ENCODE data around the gene SUCO. TPM values are rescaled to one million over a fixed set of nuclear protein-coding genes. Genes with fewer than 3 reads are reported as not detected.

SUCO gene
- total and polyA plus RNA-seq, 2 donors (not counting 1 experiment from before 2014, with no cell fraction given): 5.5 to 59.7 TPM

GRCh38 chr1:172622541-172622940, 89.6 kb downstream of the SUCO start:
- intact Hi-C loops (cut with micrococcal nuclease): no loop called here
- peaks cover 3 to 14% (median 5%) of the 10 kb centered on the region in 3 donors for H3K9me3 ChIP-seq (ENCODE audit: control extremely low read depth in 1 of 3, control insufficient read depth in 2 of 3, insufficient read depth in 1 of 3, low read length in 2 of 3)
- DNase-seq (no peak), ATAC-seq (ENCODE audit: low read depth) (no peak)
- peaks cover 0 to 2% (median 0%) of the 10 kb centered on the region in 4 experiments for H3K27me3 ChIP-seq (replicated peaks in 1 of 4; ENCODE audit: control extremely low read depth in 1 of 4, control insufficient read depth in 3 of 4, insufficient read depth in 4 of 4, low read length in 3 of 4)
- POLR2A ChIA-PET: no interaction called here
- H3K36me3 ChIP-seq (replicated peaks in 1 of 2; ENCODE audit: control extremely low read depth in 1 of 2, control insufficient read depth in 1 of 2, extremely low read depth in 1 of 2, insufficient read depth in 2 of 2, low read length in 1 of 2): no peaks in the 10 kb centered on the region
- H3K9me3 Mint-ChIP-seq (ENCODE audit: insufficient read depth): peaks cover 5% of the 10 kb centered on the region
- H3K4me1 Mint-ChIP-seq: no peaks in the 10 kb centered on the region
- H2AFZ ChIP-seq (ENCODE audit: insufficient read depth, low read depth, low read length, poor library complexity, severe bottlenecking): no peak overlapping the region
- no peak overlapping the region for H3K4me3 ChIP-seq (ENCODE audit: control extremely low read depth in 1 of 5, extremely low read depth in 1 of 5, insufficient read depth in 1 of 5, low read depth in 2 of 5, low read length in 4 of 5)
- H3K27ac Mint-ChIP-seq: no peak overlapping the region
- no peak overlapping the region for H3K27ac ChIP-seq (ENCODE audit: low read length in 2 of 2)
- H3K4me1 ChIP-seq (ENCODE audit: control insufficient read depth in 2 of 2, insufficient read depth in 2 of 2, low read length in 2 of 2): no peaks in the 10 kb centered on the region
- no peak overlapping the region for H3K4me2 ChIP-seq (replicated peaks; ENCODE audit: low read depth, low read length, poor library complexity, severe bottlenecking)
- no peak overlapping the region for H3K4me3 Mint-ChIP-seq
- no peaks in the 10 kb centered on the region for H3K27me3 Mint-ChIP-seq
- CTCF ChIA-PET: no interaction called here
- no peaks in the 10 kb centered on the region for H3K79me2 ChIP-seq (ENCODE audit: control insufficient read depth, insufficient read depth, low read length)
- H3K9ac ChIP-seq (ENCODE audit: low read length): no peak overlapping the region
- H4K20me1 ChIP-seq (ENCODE audit: control insufficient read depth, insufficient read depth, low read length, poor library complexity, severe bottlenecking): no peaks in the 10 kb centered on the region
- no peak for TF ChIP-seq EZH2 (IDR thresholded peaks at IDR 0.05; ENCODE audit: borderline replicate concordance, insufficient read depth, low read depth, low read length, poor library complexity, severe bottlenecking)
- TF ChIP-seq, protein P1, sequence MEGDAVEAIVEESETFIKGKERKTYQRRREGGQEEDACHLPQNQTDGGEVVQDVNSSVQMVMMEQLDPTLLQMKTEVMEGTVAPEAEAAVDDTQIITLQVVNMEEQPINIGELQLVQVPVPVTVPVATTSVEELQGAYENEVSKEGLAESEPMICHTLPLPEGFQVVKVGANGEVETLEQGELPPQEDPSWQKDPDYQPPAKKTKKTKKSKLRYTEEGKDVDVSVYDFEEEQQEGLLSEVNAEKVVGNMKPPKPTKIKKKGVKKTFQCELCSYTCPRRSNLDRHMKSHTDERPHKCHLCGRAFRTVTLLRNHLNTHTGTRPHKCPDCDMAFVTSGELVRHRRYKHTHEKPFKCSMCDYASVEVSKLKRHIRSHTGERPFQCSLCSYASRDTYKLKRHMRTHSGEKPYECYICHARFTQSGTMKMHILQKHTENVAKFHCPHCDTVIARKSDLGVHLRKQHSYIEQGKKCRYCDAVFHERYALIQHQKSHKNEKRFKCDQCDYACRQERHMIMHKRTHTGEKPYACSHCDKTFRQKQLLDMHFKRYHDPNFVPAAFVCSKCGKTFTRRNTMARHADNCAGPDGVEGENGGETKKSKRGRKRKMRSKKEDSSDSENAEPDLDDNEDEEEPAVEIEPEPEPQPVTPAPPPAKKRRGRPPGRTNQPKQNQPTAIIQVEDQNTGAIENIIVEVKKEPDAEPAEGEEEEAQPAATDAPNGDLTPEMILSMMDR (IDR thresholded peaks at IDR 0.05): no peak
- WGBS (ENCODE audit: insufficient coverage): 93% methylated on average over 2 of the region's 3 CpGs

DNA sequence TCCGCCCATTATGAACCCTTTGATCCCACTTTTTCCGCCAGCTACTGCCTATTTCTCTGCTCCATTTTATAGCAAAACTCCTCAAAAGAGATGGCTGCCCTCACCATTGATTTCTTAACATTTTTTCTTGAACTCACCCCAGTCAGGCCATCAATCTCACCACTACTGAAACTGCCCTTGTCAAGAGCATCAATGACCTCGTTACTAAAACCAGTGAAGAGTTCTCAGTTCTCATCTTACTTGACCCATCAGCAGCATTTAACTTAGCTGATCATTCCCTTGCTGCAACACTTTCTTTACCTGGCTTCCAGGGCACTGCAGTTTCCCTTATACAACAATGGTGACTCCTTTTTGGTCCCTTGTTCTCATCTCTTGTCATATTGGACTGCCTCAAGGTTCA, 90.8 kb downstream of the SUCO start:
- Histone ChIP-seq H2AFZ (ENCODE audit: insufficient read depth, low read depth, low read length, poor library complexity, severe bottlenecking) (no peak overlapping the region), H3K9ac (ENCODE audit: low read length) (no peak overlapping the region), H3K79me2 (ENCODE audit: control insufficient read depth, insufficient read depth, low read length) (no peaks in the 10 kb centered on the region), H3K9me3 (ENCODE audit: control extremely low read depth in 1 of 3, control insufficient read depth in 2 of 3, insufficient read depth in 1 of 3, low read length in 2 of 3) (peaks cover 1 to 14% (median 5%) of the 10 kb centered on the region in 3 donors), H3K36me3 (replicated peaks in 1 of 2; ENCODE audit: control extremely low read depth in 1 of 2, control insufficient read depth in 1 of 2, extremely low read depth in 1 of 2, insufficient read depth in 2 of 2, low read length in 1 of 2) (no peaks in the 10 kb centered on the region), H3K27ac (ENCODE audit: low read length in 2 of 2) (no peak overlapping the region), H3K4me3 (ENCODE audit: control extremely low read depth in 1 of 5, extremely low read depth in 1 of 5, insufficient read depth in 1 of 5, low read depth in 2 of 5, low read length in 4 of 5) (no peak overlapping the region), H3K4me2 (replicated peaks; ENCODE audit: low read depth, low read length, poor library complexity, severe bottlenecking) (no peak overlapping the region), H3K27me3 (replicated peaks in 1 of 4; ENCODE audit: control extremely low read depth in 1 of 4, control insufficient read depth in 3 of 4, insufficient read depth in 4 of 4, low read length in 3 of 4) (peaks cover 0 to 2% (median 0%) of the 10 kb centered on the region in 4 experiments), H3K4me1 (ENCODE audit: control insufficient read depth in 2 of 2, insufficient read depth in 2 of 2, low read length in 2 of 2) (no peaks in the 10 kb centered on the region), H4K20me1 (ENCODE audit: control insufficient read depth, insufficient read depth, low read length, poor library complexity, severe bottlenecking) (no peaks in the 10 kb centered on the region)
- Mint-ChIP-seq H3K9me3 (ENCODE audit: insufficient read depth) (peaks cover 5% of the 10 kb centered on the region), H3K27me3 (no peaks in the 10 kb centered on the region), H3K27ac (no peak overlapping the region), H3K4me3 (no peak overlapping the region), H3K4me1 (no peaks in the 10 kb centered on the region)
- ATAC-seq (ENCODE audit: low read depth) (no peak), DNase-seq (no peak)
- TF ChIP-seq EZH2 (IDR thresholded peaks at IDR 0.05; ENCODE audit: borderline replicate concordance, insufficient read depth, low read depth, low read length, poor library complexity, severe bottlenecking): no peak
- TF ChIP-seq, protein P1 (IDR thresholded peaks at IDR 0.05): no peak
- 85% methylated on average over 3 of the region's 3 CpGs for WGBS (ENCODE audit: insufficient coverage)
- intact Hi-C loops (cut with micrococcal nuclease): no loop called here
- ChIA-PET CTCF (no interaction called here), POLR2A (no interaction called here)
